DND-41 (cell line): ENCODE data around the gene PRSS57.
"Not testable (repeated sequence)": the region's sequence is repeated elsewhere in the genome, so short reads cannot be mapped to it uniquely, and the experiment has no call there.

ENCODE experiments used
- ATAC-seq: fragments of 200-7000 bp; cut with Tn5 transposase; 3 replicates; pipeline ENCODE4 v1.9.1; 2021; ENCODE audit warnings: low read depth; ENCODE audit not compliant: insufficient read depth
- DNase-seq: peaks from one replicate; pipeline ENCODE4 v3.0.0-alpha.2; 2020
- H2AFZ ChIP-seq: 2 replicates; pipeline ENCODE4 v1.6.0; 2012; ENCODE audit warnings: low read depth, low read length
- H3K27ac ChIP-seq: 2 replicates; pipeline ENCODE4 v1.5.1; 2012; ENCODE audit warnings: low read length, inconsistent platforms
- H3K27me3 ChIP-seq: fragments of 200-600 bp; sonication (generic); 2 replicates; pipeline ENCODE4 v1.6.0; 2012; ENCODE audit warnings: low read length, mild to moderate bottlenecking, inconsistent platforms; ENCODE audit not compliant: insufficient read depth, poor library complexity
- H3K36me3 ChIP-seq: 2 replicates; pipeline ENCODE4 v1.5.1; 2012; ENCODE audit warnings: low read length, inconsistent platforms; ENCODE audit not compliant: insufficient read depth
- H3K4me1 ChIP-seq: 2 replicates; pipeline ENCODE4 v1.5.1; 2012; ENCODE audit warnings: mild to moderate bottlenecking, low read length; ENCODE audit not compliant: insufficient read depth
- H3K4me2 ChIP-seq: 2 replicates; pipeline ENCODE4 v1.6.0; 2012; ENCODE audit warnings: mild to moderate bottlenecking, moderate library complexity, low read length, inconsistent platforms; ENCODE audit not compliant: insufficient read depth
- H3K4me3 ChIP-seq, 2 experiments: fragments of 200-600 bp in 1 of 2; shearing (Covaris generic) in 1 of 2; 2 replicates each; pipeline ENCODE4 v1.5.1; 2012 to 2016; ENCODE audit warnings: inconsistent platforms in 2 of 2, low read length in 2 of 2, mild to moderate bottlenecking in 2 of 2, low read depth in 1 of 2, moderate library complexity in 1 of 2
- H3K79me2 ChIP-seq: 2 replicates; pipeline ENCODE4 v1.6.0; 2012; ENCODE audit warnings: low read length, inconsistent platforms; ENCODE audit not compliant: insufficient read depth
- H3K9ac ChIP-seq: 2 replicates; pipeline ENCODE4 v1.6.0; 2012; ENCODE audit warnings: low read depth, mild to moderate bottlenecking, inconsistent platforms, low read length, moderate library complexity
- H3K9me3 ChIP-seq: 2 replicates; pipeline ENCODE4 v1.5.1; 2012; ENCODE audit warnings: low read length, moderate library complexity, mild to moderate bottlenecking, inconsistent platforms; ENCODE audit not compliant: insufficient read depth, severe bottlenecking
- H4K20me1 ChIP-seq: 2 replicates; pipeline ENCODE4 v1.6.0; 2012; ENCODE audit warnings: low read length; ENCODE audit not compliant: insufficient read depth
- CTCF ChIP-seq: IDR thresholded peaks from 2 replicates; pipeline ENCODE4 v1.5.1; 2012; ENCODE audit warnings: borderline replicate concordance, low read length, moderate library complexity, mild to moderate bottlenecking; ENCODE audit not compliant: poor library complexity, severe bottlenecking; ENCODE audit errors: extremely low read depth
- EZH2 ChIP-seq: IDR thresholded peaks from 3 replicates; pipeline ENCODE4 v1.6.1; 2012; ENCODE audit warnings: borderline replicate concordance, low read depth, mild to moderate bottlenecking, moderate library complexity, low read length, inconsistent platforms; ENCODE audit not compliant: severe bottlenecking

The PRSS57 gene

GRCh38 chr19:732148-733069 is 37.2 kb upstream of the PRSS57 start:
- H3K79me2 ChIP-seq: no peaks in the 10 kb centered on the region
- no peak for TF ChIP-seq EZH2
- TF ChIP-seq CTCF: no peak

GRCh38 chr19:731000-731399 is 35.7 kb upstream of the PRSS57 start:
- TF ChIP-seq CTCF (no peak), EZH2 (no peak)
- Histone ChIP-seq H3K79me2 (no peaks in the 10 kb centered on the region), H2AFZ (no peak overlapping the region), H4K20me1 (no peaks in the 10 kb centered on the region), H3K4me3 (no peak overlapping the region), H3K27me3 (no peaks in the 10 kb centered on the region), H3K27ac (no peak overlapping the region), H3K9me3 (no peaks in the 10 kb centered on the region), H3K4me1 (no peaks in the 10 kb centered on the region), H3K9ac (no peak overlapping the region), H3K4me2 (no peak overlapping the region), H3K36me3 (no peaks in the 10 kb centered on the region)
- ATAC-seq (no peak), DNase-seq (no peak)

More at GRCh38 chr19:732148-733069, 37.2 kb upstream of the PRSS57 start:
- no peak overlapping the region for H3K9ac ChIP-seq
- H3K36me3 ChIP-seq: no peaks in the 10 kb centered on the region
- H3K27ac ChIP-seq: no peak overlapping the region
- no peak for ATAC-seq
- H2AFZ ChIP-seq: no peak overlapping the region
- H3K4me3 ChIP-seq: no peak overlapping the region
- H3K27me3 ChIP-seq: no peaks in the 10 kb centered on the region
- no peak overlapping the region for H3K4me2 ChIP-seq
- H3K9me3 ChIP-seq: no peaks in the 10 kb centered on the region
- DNase-seq: no peak
- no peaks in the 10 kb centered on the region for H3K4me1 ChIP-seq
- no peaks in the 10 kb centered on the region for H4K20me1 ChIP-seq

GRCh38 chr19:729965-730668 is 34.9 kb upstream of the PRSS57 start:
- Histone ChIP-seq H3K4me1 (no peaks in the 10 kb centered on the region), H4K20me1 (no peaks in the 10 kb centered on the region), H3K27ac (no peak overlapping the region), H3K9ac (no peak overlapping the region), H3K9me3 (no peaks in the 10 kb centered on the region), H3K36me3 (no peaks in the 10 kb centered on the region), H3K79me2 (no peaks in the 10 kb centered on the region), H2AFZ (no peak overlapping the region), H3K4me3 (no peak overlapping the region), H3K27me3 (no peaks in the 10 kb centered on the region), H3K4me2 (no peak overlapping the region)
- ATAC-seq (no peak), DNase-seq (no peak)
- TF ChIP-seq EZH2 (no peak), CTCF (no peak)

GRCh38 chr19:729564-729963 is 34.3 kb upstream of the PRSS57 start:
- DNase-seq, H3K36me3 ChIP-seq, H3K9me3 ChIP-seq, H3K9ac ChIP-seq, H3K27me3 ChIP-seq, H3K27ac ChIP-seq, H3K4me1 ChIP-seq, H4K20me1 ChIP-seq, H2AFZ ChIP-seq, ATAC-seq, H3K4me3 ChIP-seq, H3K79me2 ChIP-seq, H3K4me2 ChIP-seq: not testable (repeated sequence)
